HCT116 (cell line): ENCODE results near the gene PRSS33. TPM values are rescaled to one million over a fixed set of nuclear protein-coding genes. Genes with fewer than 3 reads are reported as not detected.

Experiments
- ATAC-seq: fragments of 200-7000 bp; cut with Tn5 transposase; 2 replicates; pipeline ENCODE4 v1.9.1; 2020; ENCODE audit warnings: mild to moderate bottlenecking, moderate library complexity
- BruUV-seq: library from RNA; stranded (reverse); fragments of 400-500 nt; replicated peaks from 2 replicates; lab custom pipeline; 2021; lab: Mats Ljungman, UMichigan
- CTCF ChIA-PET: fragments of 300-600 bp; sonication (Branson Sonifier 250); formaldehyde crosslinking; loops from one replicate; lab custom pipeline; 2021; ENCODE audit warnings: antibody characterized with exemption; lab: Charles Lee
- POLR2A ChIA-PET: fragments of 300-600, 350-600 bp; sonication (Branson Sonifier 250); formaldehyde crosslinking; loops from one replicate; lab custom pipeline; 2021; ENCODE audit warnings: antibody characterized with exemption; lab: Charles Lee
- RAD21 ChIA-PET, 2 experiments: fragments of 300-600 bp; sonication (Branson Sonifier 250); formaldehyde crosslinking; loops; one replicate each; lab custom pipeline; 2023; ENCODE audit warnings: low total read pairs in 2 of 2; ENCODE audit not compliant: uncharacterized antibody in 2 of 2, unreplicated experiment in 2 of 2, low non-redundant PET in 1 of 2; lab: Charles Lee
- DNase-seq: peaks from one replicate; pipeline ENCODE4 v3.0.0-alpha.2; 2010; ENCODE audit warnings: low read depth, low spot score
- H2AFZ ChIP-seq: fragments of 200-600 bp; shearing (Covaris generic), sonication (generic); 2 replicates; pipeline ENCODE4 v1.6.1; 2017; ENCODE audit warnings: low read depth, mixed run types, mixed read lengths, antibody characterized with exemption, low read length; ENCODE audit not compliant: poor library complexity, severe bottlenecking
- H3K27ac ChIP-seq: 2 replicates; pipeline ENCODE4 v1.5.1; 2012; ENCODE audit warnings: low read depth, low read length
- H3K27me3 ChIP-seq: fragments of 200-600 bp; sonication (generic); 2 replicates; pipeline ENCODE4 v1.6.1; 2016; ENCODE audit warnings: mixed run types, low read length, mixed read lengths; ENCODE audit not compliant: insufficient read depth
- H3K36me3 ChIP-seq, 2 experiments: fragments of 200-500 bp in 1 of 2; fragments of 200-600 bp in 1 of 2; sonication (Bioruptor generic) in 1 of 2; sonication (generic) in 1 of 2; 2 replicates each; pipeline versions ENCODE4 v1.5.1 to v1.6.1; 2014 to 2016; ENCODE audit warnings: low read length in 2 of 2, inconsistent platforms in 1 of 2, mixed read lengths in 1 of 2, mixed run types in 1 of 2; ENCODE audit not compliant: insufficient read depth in 2 of 2, control insufficient read depth in 1 of 2
- H3K4me1 ChIP-seq, 2 experiments: fragments of 200-600 bp in 1 of 2; sonication (generic) in 1 of 2; 2 replicates each; pipeline versions ENCODE4 v1.5.1 to v1.6.1; 2012 to 2017; ENCODE audit warnings: low read length in 2 of 2, inconsistent platforms in 1 of 2, mild to moderate bottlenecking in 1 of 2, mixed read lengths in 1 of 2, mixed run types in 1 of 2, moderate library complexity in 1 of 2; ENCODE audit not compliant: insufficient read depth in 2 of 2, control insufficient read depth in 1 of 2
- H3K4me2 ChIP-seq: fragments of 200-600 bp; sonication (generic); 2 replicates; pipeline ENCODE4 v1.6.1; 2017; ENCODE audit warnings: mixed run types, low read length, mixed read lengths
- H3K4me3 ChIP-seq, 2 experiments: fragments of 200-600 bp in 1 of 2; sonication (generic) in 1 of 2; replicated peaks in 1 of 2; 2 replicates each; pipeline ENCODE4 v1.5.1; 2011 to 2016; ENCODE audit warnings: low read length in 2 of 2, control low read depth in 1 of 2, low read depth in 1 of 2, mild to moderate bottlenecking in 1 of 2, mixed read lengths in 1 of 2, mixed run types in 1 of 2
- H3K79me2 ChIP-seq: fragments of 200-600 bp; sonication (generic); 2 replicates; pipeline ENCODE4 v1.6.1; 2017; ENCODE audit warnings: mild to moderate bottlenecking, mixed run types, low read length, moderate library complexity, mixed read lengths; ENCODE audit not compliant: insufficient read depth
- H3K9ac ChIP-seq: fragments of 200-600 bp; sonication (generic); 2 replicates; pipeline ENCODE4 v1.6.1; 2016; ENCODE audit warnings: low read length, mixed read lengths
- H3K9me2 ChIP-seq: fragments of 200-600 bp; sonication (generic), shearing (Covaris generic); 2 replicates; pipeline ENCODE4 v1.6.1; 2017; ENCODE audit warnings: mixed run types, mild to moderate bottlenecking, moderate library complexity; ENCODE audit not compliant: insufficient read depth
- H3K9me3 ChIP-seq, 2 experiments: fragments of 200-500 bp in 1 of 2; fragments of 200-600 bp in 1 of 2; sonication (Bioruptor generic) in 1 of 2; sonication (generic) in 1 of 2; 2 replicates each; pipeline ENCODE4 v1.6.1; 2014 to 2017; ENCODE audit warnings: low read length in 2 of 2, mixed read lengths in 2 of 2, inconsistent platforms in 1 of 2, low read depth in 1 of 2, mild to moderate bottlenecking in 1 of 2, mixed run types in 1 of 2, moderate library complexity in 1 of 2; ENCODE audit not compliant: control insufficient read depth in 1 of 2, insufficient read depth in 1 of 2
- H4K20me1 ChIP-seq: fragments of 200-600 bp; sonication (generic), shearing (Covaris generic); 2 replicates; pipeline ENCODE4 v1.6.1; 2017; ENCODE audit warnings: mixed run types, mild to moderate bottlenecking, moderate library complexity; ENCODE audit not compliant: insufficient read depth
- ATF3 ChIP-seq: IDR thresholded peaks from 2 replicates; pipeline ENCODE4 v1.6.1; 2012
- CBX3 ChIP-seq: IDR thresholded peaks from 2 replicates; pipeline ENCODE4 v1.6.1; 2012; ENCODE audit warnings: low read depth
- CTCF ChIP-seq, 3 experiments: fragments of 200-600 bp in 1 of 3; sonication (generic) in 1 of 3; IDR thresholded peaks in 2 of 3; conservative IDR thresholded peaks in 1 of 3; 2 replicates each; pipeline ENCODE4 v1.5.1; 2012 to 2017; ENCODE audit warnings: low read depth in 2 of 3, low read length in 2 of 3, antibody characterized with exemption in 1 of 3, borderline replicate concordance in 1 of 3, control low read depth in 1 of 3, mild to moderate bottlenecking in 1 of 3, mixed read lengths in 1 of 3, mixed run types in 1 of 3, moderate library complexity in 1 of 3; ENCODE audit not compliant: insufficient read depth in 1 of 3
- ELF1 ChIP-seq: IDR thresholded peaks from 2 replicates; pipeline ENCODE4 v1.6.1; 2012; ENCODE audit warnings: low read depth, borderline replicate concordance
- EZH2 ChIP-seq: fragments of 200-600 bp; sonication (generic); IDR thresholded peaks from 2 replicates; pipeline ENCODE4 v1.6.1; 2017; ENCODE audit warnings: antibody characterized with exemption, mixed run types
- EZH2phosphoT487 ChIP-seq: fragments of 200-600 bp; IDR thresholded peaks from 2 replicates; pipeline ENCODE4 v1.6.1; 2018; ENCODE audit warnings: antibody characterized with exemption, borderline replicate concordance
- FOSL1 ChIP-seq: IDR thresholded peaks from 2 replicates; pipeline ENCODE4 v1.6.1; 2012; ENCODE audit warnings: low read depth
- POLR2AphosphoS5 ChIP-seq: IDR thresholded peaks from 2 replicates; pipeline ENCODE4 v1.6.1; 2011; ENCODE audit warnings: mild to moderate bottlenecking, low read depth, low read length, moderate library complexity
- SIN3A ChIP-seq: IDR thresholded peaks from 2 replicates; pipeline ENCODE4 v1.6.1; 2012; ENCODE audit warnings: low read depth
- SP1 ChIP-seq: IDR thresholded peaks from 2 replicates; pipeline ENCODE4 v1.6.1; 2012; ENCODE audit warnings: low read depth
- SRF ChIP-seq: IDR thresholded peaks from 2 replicates; pipeline ENCODE4 v1.6.1; 2012; ENCODE audit warnings: low read depth
- TCF7L2 ChIP-seq: IDR thresholded peaks from 2 replicates; pipeline ENCODE4 v1.7.0; 2011; ENCODE audit warnings: borderline replicate concordance, inconsistent platforms; ENCODE audit not compliant: insufficient read depth, insufficient read length; ENCODE audit errors: extremely low read depth
- YY1 ChIP-seq: IDR thresholded peaks from 2 replicates; pipeline ENCODE4 v1.6.1; 2011; ENCODE audit warnings: low read length, low read depth, moderate library complexity, mild to moderate bottlenecking; ENCODE audit not compliant: insufficient replicate concordance; ENCODE audit errors: extremely low read depth
- ZBTB33 ChIP-seq: IDR thresholded peaks from 2 replicates; pipeline ENCODE4 v1.6.1; 2011; ENCODE audit warnings: mild to moderate bottlenecking, low read length, moderate library complexity; ENCODE audit not compliant: insufficient replicate concordance; ENCODE audit errors: extremely low read depth
- ZNF274 ChIP-seq: fragments of 200-500 bp; sonication (Bioruptor generic); IDR thresholded peaks from 2 replicates; pipeline ENCODE4 v1.6.1; 2014; ENCODE audit warnings: mild to moderate bottlenecking, low read depth, low read length, inconsistent platforms
- intact Hi-C: fragments of 100-400 bp; cut with micrococcal nuclease; formaldehyde crosslinking; loops from 2 replicates; pipeline ENCODE4 v1.10.0; 2022
- total RNA-seq: library from RNA; stranded (reverse); gene quantifications from one replicate; pipeline ENCODE4 v1.2.1, GENCODE V29; 2021; ENCODE audit not compliant: unreplicated experiment

The PRSS33 gene
- total RNA-seq, 1 experiment from 2014 or later, result not detected

GRCh38 chr16:2827374-2827791, 40.0 kb upstream of the PRSS33 start:
- no peaks in the 10 kb centered on the region for H3K9me3 ChIP-seq
- intact Hi-C loops, result no loop called here
- ChIA-PET CTCF (no interaction called here), POLR2A (no interaction called here), RAD21 (no interaction called here)
- H3K79me2 ChIP-seq, result no peaks in the 10 kb centered on the region
- DNase-seq (no peak), ATAC-seq (no peak)
- H3K9ac ChIP-seq, result no peak overlapping the region
- no peaks in the 10 kb centered on the region for H3K27me3 ChIP-seq
- no peaks in the 10 kb centered on the region for H3K36me3 ChIP-seq
- no peak overlapping the region for H3K4me3 ChIP-seq
- H3K4me2 ChIP-seq, result no peak overlapping the region
- no TSS peak for BruUV-seq
- H3K9me2 ChIP-seq, result no peaks in the 10 kb centered on the region
- H2AFZ ChIP-seq, result no peak overlapping the region
- H4K20me1 ChIP-seq, result no peaks in the 10 kb centered on the region
- TF ChIP-seq EZH2, result no peak
- no peak for TF ChIP-seq YY1
- TF ChIP-seq SP1, result no peak
- H3K27ac ChIP-seq, result no peak overlapping the region
- no peaks in the 10 kb centered on the region for H3K4me1 ChIP-seq

- Histone ChIP-seq H3K9me3 (no peaks in the 10 kb centered on the region), H3K36me3 (no peaks in the 10 kb centered on the region), H3K27ac (no peak overlapping the region), H3K9me2 (no peaks in the 10 kb centered on the region), H3K4me1 (no peaks in the 10 kb centered on the region), H3K79me2 (no peaks in the 10 kb centered on the region), H3K27me3 (no peaks in the 10 kb centered on the region), H4K20me1 (no peaks in the 10 kb centered on the region), H2AFZ (no peak overlapping the region), H3K4me2 (no peak overlapping the region), H3K4me3 (no peak overlapping the region), H3K9ac (no peak overlapping the region)
- DNase-seq, result no peak
- intact Hi-C loops, result no loop called here
- ChIA-PET RAD21 (no interaction called here), CTCF (interaction anchor here (1.2 kb wide), 1 partner anchor 41 kb away, joined by 4 read pairs; no protein-coding TSS in a partner anchor), POLR2A (no interaction called here)
- no peak for ATAC-seq
- BruUV-seq, result no TSS peak
- TF ChIP-seq EZH2phosphoT487 (no peak), ATF3 (no peak), CTCF (IDR thresholded peaks at IDR 0.05 in 2 of 3, conservative IDR thresholded peaks at IDR 0.05 in 1 of 3; ENCODE audit: borderline replicate concordance in 1 of 3, insufficient read depth in 1 of 3, low read depth in 2 of 3, low read length in 2 of 3) (no peak), ZNF274 (no peak), ELF1 (no peak), FOSL1 (no peak), SIN3A (no peak), ZBTB33 (no peak), CBX3 (no peak), TCF7L2 (no peak), SRF (no peak), POLR2AphosphoS5 (no peak)
These were observed 39.4 kb upstream of the PRSS33 start for GRCh38 chr16:2826591-2827373.
